OCI-LY3 (cell line): ENCODE data around the gene CMIP.

Experiments used
- CTCF ChIP-seq: fragments of 200-600, 300-600 bp; sonication (generic); IDR thresholded peaks from 2 replicates; pipeline ENCODE4 v1.5.1; 2014; ENCODE audit warnings: antibody characterized with exemption, low read length, low read depth
- EZH2phosphoT487 ChIP-seq: fragments of 200-600 bp; shearing (Covaris generic); IDR thresholded peaks from 2 replicates; pipeline ENCODE4 v1.6.1; 2018; ENCODE audit warnings: antibody characterized with exemption, mixed run types, low read depth

GRCh38 chr16:81744385-81744784, 299.8 kb downstream of the CMIP start:
- TF ChIP-seq CTCF (no peak), EZH2phosphoT487 (no peak)
